Measurements from ENCODE around the gene CLCNKA. TPM values are rescaled to one million over a fixed set of nuclear protein-coding genes. Genes with fewer than 3 reads are reported as not detected.
"Not testable (repeated sequence)": the region's sequence is repeated elsewhere in the genome, so short reads cannot be mapped to it uniquely, and the experiment has no call there.

Gene CLCNKA
- total RNA-seq, 2 experiments from 2014 or later = not detected

DNA sequence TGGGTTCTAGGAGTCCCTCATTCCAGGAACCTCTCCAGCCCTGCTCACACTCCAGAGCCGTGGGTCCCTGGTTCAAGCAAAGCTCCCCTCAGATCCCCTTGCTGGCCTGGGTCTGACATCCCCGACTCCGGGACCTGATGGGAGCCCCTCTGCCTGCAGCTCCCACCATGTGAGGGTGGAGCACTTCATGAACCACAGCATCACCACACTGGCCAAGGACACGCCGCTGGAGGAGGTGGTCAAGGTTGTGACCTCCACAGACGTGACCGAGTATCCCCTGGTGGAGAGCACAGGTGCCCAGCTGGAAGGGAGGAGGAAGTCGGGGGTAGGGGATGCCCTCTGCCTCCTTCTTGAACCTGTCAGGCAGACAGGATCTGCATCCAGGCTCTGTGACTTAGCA lies 9.7 kb downstream of the CLCNKA start:
- DNase-seq (no peak), ATAC-seq (no peak)
- no peak overlapping the region for H3K27ac Mint-ChIP-seq
- ChIA-PET POLR2A (interaction anchor here (0.6 kb wide), 1 partner anchor 198 kb away, joined by 3 read pairs; no protein-coding TSS in a partner anchor), CTCF (no interaction called here)
- peaks cover 12% of the 10 kb centered on the region for H3K27me3 Mint-ChIP-seq
- no peak overlapping the region for H3K4me3 Mint-ChIP-seq
- peaks cover 2% of the 10 kb centered on the region for H3K4me1 Mint-ChIP-seq
- H3K36me3 Mint-ChIP-seq (ENCODE audit: low read depth) = no peaks in the 10 kb centered on the region
- H3K9me3 Mint-ChIP-seq (ENCODE audit: low read depth) = no peaks in the 10 kb centered on the region
- intact Hi-C loops (cut with DNase I, micrococcal nuclease) = no loop called here

DNA sequence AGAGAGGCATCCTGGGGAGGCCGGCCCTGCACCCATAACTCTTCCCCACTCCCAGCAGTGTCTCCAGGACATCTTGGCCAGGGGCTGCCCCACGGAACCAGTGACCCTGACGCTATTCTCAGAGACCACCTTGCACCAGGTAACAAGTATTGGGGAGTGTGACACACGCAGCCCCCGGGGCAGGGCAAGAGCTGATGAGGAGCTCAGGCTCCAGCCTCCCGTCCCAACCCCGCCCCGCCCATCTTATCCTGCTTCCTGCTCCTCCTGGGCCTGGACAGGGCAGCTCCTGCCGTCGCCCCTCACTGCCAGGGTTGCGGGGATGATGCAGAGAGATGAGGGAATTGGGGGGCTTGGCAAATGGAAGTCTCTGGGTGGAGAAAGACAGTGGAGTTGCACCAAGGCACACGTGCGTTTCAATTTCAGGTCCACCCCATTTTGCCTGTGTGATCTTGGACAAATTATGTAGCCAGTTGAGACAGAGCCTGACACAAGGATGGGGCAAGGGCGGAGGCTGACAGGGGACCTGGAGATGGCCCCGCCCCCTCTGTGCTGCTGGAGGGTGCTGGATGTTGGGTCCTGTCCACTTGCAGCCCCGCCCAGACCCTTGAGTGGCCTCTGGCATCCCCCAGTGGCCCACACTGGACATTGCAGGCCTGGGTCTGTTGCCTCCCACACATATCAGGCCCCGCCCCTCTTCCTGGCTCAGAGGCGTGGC lies 10.7 kb downstream of the CLCNKA start:
- peaks cover 12% of the 10 kb centered on the region for H3K27me3 Mint-ChIP-seq
- ChIA-PET CTCF (no interaction called here), POLR2A (no interaction called here)
- ATAC-seq (peak; percentile 95), DNase-seq (peak; percentile 82)
- intact Hi-C loops (cut with DNase I, micrococcal nuclease) = loop anchor here (1.0 to 2.0 kb wide), 5 partner anchors 23 to 240 kb away; no protein-coding TSS in a partner anchor
- no peak overlapping the region for H3K27ac Mint-ChIP-seq
- H3K4me1 Mint-ChIP-seq = peaks cover 2% of the 10 kb centered on the region
- no peak overlapping the region for H3K4me3 Mint-ChIP-seq
- H3K9me3 Mint-ChIP-seq (ENCODE audit: low read depth) = no peaks in the 10 kb centered on the region
- H3K36me3 Mint-ChIP-seq (ENCODE audit: low read depth) = no peaks in the 10 kb centered on the region

GRCh38 chr1:16033103-16033632 lies 11.3 kb downstream of the CLCNKA start:
- H3K4me3 Mint-ChIP-seq; H3K9me3 Mint-ChIP-seq (ENCODE audit: low read depth); DNase-seq; ATAC-seq; H3K27me3 Mint-ChIP-seq; POLR2A ChIA-PET; H3K4me1 Mint-ChIP-seq; CTCF ChIA-PET; H3K27ac Mint-ChIP-seq; H3K36me3 Mint-ChIP-seq (ENCODE audit: low read depth): not testable (repeated sequence)
- intact Hi-C loops (cut with DNase I, micrococcal nuclease) = loop anchor here (1.0 to 2.0 kb wide), 5 partner anchors 24 to 241 kb away; no protein-coding TSS in a partner anchor

DNA sequence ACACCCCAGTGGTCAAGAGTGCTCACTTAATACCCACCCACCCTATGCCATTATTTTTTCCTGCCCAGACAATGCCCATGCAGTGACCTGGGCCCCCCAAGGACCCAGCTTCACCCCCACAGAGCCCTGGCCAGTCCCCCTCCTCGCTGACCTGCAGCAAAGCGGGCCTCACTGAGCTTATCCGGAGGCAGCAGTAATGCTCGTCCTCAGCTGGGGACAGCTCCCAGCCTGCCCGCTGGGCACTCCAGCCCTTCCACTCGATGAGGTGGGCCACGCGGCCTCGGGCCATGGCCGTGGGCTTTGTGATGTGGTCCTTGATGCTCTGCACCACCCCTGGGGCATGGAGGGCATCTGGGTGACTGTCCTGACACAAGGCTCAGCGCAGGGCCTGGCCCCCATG lies 14.6 kb downstream of the CLCNKA start:
- H3K4me3 Mint-ChIP-seq; ATAC-seq; H3K27ac Mint-ChIP-seq; POLR2A ChIA-PET; H3K36me3 Mint-ChIP-seq (ENCODE audit: low read depth); intact Hi-C loops (cut with DNase I, micrococcal nuclease); H3K4me1 Mint-ChIP-seq; H3K27me3 Mint-ChIP-seq; H3K9me3 Mint-ChIP-seq (ENCODE audit: low read depth); DNase-seq: not testable (repeated sequence)
- CTCF ChIA-PET = interaction anchor here (0.6 to 0.7 kb wide), 2 partner anchors 237 to 327 kb away, joined by 3 read pairs; no protein-coding TSS in a partner anchor

GRCh38 chr1:16038620-16038912 lies 16.7 kb downstream of the CLCNKA start:
- Mint-ChIP-seq H3K4me1 (no peaks in the 10 kb centered on the region), H3K9me3 (ENCODE audit: low read depth) (no peaks in the 10 kb centered on the region), H3K4me3 (no peak overlapping the region), H3K27me3 (no peaks in the 10 kb centered on the region), H3K36me3 (ENCODE audit: low read depth) (no peaks in the 10 kb centered on the region), H3K27ac (no peak overlapping the region)
- intact Hi-C loops (cut with DNase I, micrococcal nuclease) = no loop called here
- CTCF ChIA-PET = no interaction called here
- POLR2A ChIA-PET = no interaction called here
- no peak for DNase-seq
- no peak for ATAC-seq

- H3K27me3 Mint-ChIP-seq; intact Hi-C loops (cut with DNase I, micrococcal nuclease); CTCF ChIA-PET; DNase-seq; H3K27ac Mint-ChIP-seq; H3K36me3 Mint-ChIP-seq (ENCODE audit: low read depth); H3K9me3 Mint-ChIP-seq (ENCODE audit: low read depth); H3K4me3 Mint-ChIP-seq; H3K4me1 Mint-ChIP-seq; POLR2A ChIA-PET; ATAC-seq: not testable (repeated sequence)
These were observed 18.0 kb downstream of the CLCNKA start for GRCh38 chr1:16039871-16040270.

DNA sequence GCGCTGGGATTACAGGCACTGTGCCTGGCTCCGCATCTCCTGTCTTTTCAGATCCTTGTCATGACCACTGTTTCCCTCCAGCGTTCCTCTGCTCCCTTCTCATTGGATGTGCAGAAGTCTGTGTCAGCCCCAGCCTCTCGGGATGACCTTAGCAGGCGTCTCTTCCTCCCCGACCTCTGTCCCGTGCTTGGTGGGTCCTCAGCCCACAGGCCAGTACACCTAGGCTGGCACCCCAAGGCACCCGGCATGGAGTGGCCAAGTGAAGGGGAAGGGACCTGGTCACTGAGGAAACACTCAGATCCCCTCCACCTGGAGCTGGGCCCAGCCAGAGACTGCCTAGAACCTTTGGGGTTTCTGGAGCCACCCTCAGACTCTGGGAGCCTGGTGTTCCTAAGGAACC lies 19.4 kb downstream of the CLCNKA start:
- ChIA-PET POLR2A (no interaction called here), CTCF (interaction anchor here (0.7 kb wide), 1 partner anchor 251 kb away, joined by 3 read pairs; no protein-coding TSS in a partner anchor)
- Mint-ChIP-seq H3K27me3 (no peaks in the 10 kb centered on the region), H3K4me1 (no peaks in the 10 kb centered on the region), H3K36me3 (ENCODE audit: low read depth) (no peaks in the 10 kb centered on the region), H3K27ac (no peak overlapping the region), H3K4me3 (no peak overlapping the region), H3K9me3 (ENCODE audit: low read depth) (no peaks in the 10 kb centered on the region)
- DNase-seq (no peak), ATAC-seq (no peak)
- intact Hi-C loops (cut with DNase I, micrococcal nuclease) = loop anchor here in 1 of 2 experiments (1.0 kb wide), 1 partner anchor 21 kb away; no protein-coding TSS in a partner anchor

- CTCF ChIA-PET = interaction anchor here (0.7 kb wide), 1 partner anchor 251 kb away, joined by 3 read pairs; no protein-coding TSS in a partner anchor
- intact Hi-C loops (cut with DNase I, micrococcal nuclease) = no loop called here
- POLR2A ChIA-PET = no interaction called here
- H3K9me3 Mint-ChIP-seq (ENCODE audit: low read depth) = no peaks in the 10 kb centered on the region
- no peaks in the 10 kb centered on the region for H3K36me3 Mint-ChIP-seq (ENCODE audit: low read depth)
- H3K27ac Mint-ChIP-seq = no peak overlapping the region
- ATAC-seq = no peak
- H3K4me1 Mint-ChIP-seq = no peaks in the 10 kb centered on the region
- H3K4me3 Mint-ChIP-seq = no peak overlapping the region
- no peaks in the 10 kb centered on the region for H3K27me3 Mint-ChIP-seq
- DNase-seq = no peak
These were observed 20.3 kb downstream of the CLCNKA start for GRCh38 chr1:16042096-16042495.

- H3K4me3 Mint-ChIP-seq; H3K36me3 Mint-ChIP-seq (ENCODE audit: low read depth); H3K27me3 Mint-ChIP-seq; H3K4me1 Mint-ChIP-seq; intact Hi-C loops (cut with DNase I, micrococcal nuclease); DNase-seq; ATAC-seq; H3K27ac Mint-ChIP-seq; POLR2A ChIA-PET; CTCF ChIA-PET; H3K9me3 Mint-ChIP-seq (ENCODE audit: low read depth): not testable (repeated sequence)
These were observed 20.8 kb downstream of the CLCNKA start for GRCh38 chr1:16042654-16043053.

- peaks cover 5% of the 10 kb centered on the region for H3K27me3 Mint-ChIP-seq
- no peak within 1 kb of the TSS for H3K27ac Mint-ChIP-seq
- intact Hi-C loops (cut with DNase I, micrococcal nuclease) = no loop called here
- no peaks in the 10 kb centered on the region for H3K4me1 Mint-ChIP-seq
- ATAC-seq (no peak), DNase-seq (no peak)
- no peak within 1 kb of the TSS for H3K4me3 Mint-ChIP-seq
- POLR2A ChIA-PET = no interaction called here
- H3K36me3 Mint-ChIP-seq (ENCODE audit: low read depth) = no peaks in the 10 kb centered on the region
- CTCF ChIA-PET = no interaction called here
- no peaks in the 10 kb centered on the region for H3K9me3 Mint-ChIP-seq (ENCODE audit: low read depth)
These were observed 21.7 kb downstream of the CLCNKA start, which contains the start of gene CLCNKB for GRCh38 chr1:16043521-16043920. CLCNKB (plus strand) TSS chr1:16043782; CDS start chr1:16044493, 711 bp downstream.

DNA sequence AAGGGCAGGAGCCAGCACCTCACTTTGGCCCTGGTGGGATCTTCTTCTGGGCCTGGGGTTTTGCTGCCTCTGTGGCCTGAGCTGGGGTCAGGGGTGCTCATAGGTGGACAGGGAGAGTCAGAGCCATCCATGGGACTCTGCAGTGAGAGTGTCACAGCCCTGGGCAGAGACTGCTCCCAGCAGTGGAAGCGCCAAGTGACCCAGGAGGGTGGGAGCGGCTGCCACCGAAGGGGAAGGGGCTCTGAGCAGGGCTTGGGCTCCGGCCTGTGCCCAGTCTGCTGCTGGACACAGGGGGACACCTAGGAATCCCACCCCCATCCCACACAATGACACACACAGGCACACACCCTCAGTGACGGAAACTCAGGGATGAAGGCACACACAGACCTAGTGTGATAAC lies 22.1 kb downstream of the CLCNKA start:
- H3K4me1 Mint-ChIP-seq = no peaks in the 10 kb centered on the region
- intact Hi-C loops (cut with DNase I, micrococcal nuclease) = no loop called here
- no peak for DNase-seq
- no peak overlapping the region for H3K27ac Mint-ChIP-seq
- ChIA-PET POLR2A (no interaction called here), CTCF (no interaction called here)
- no peak overlapping the region for H3K4me3 Mint-ChIP-seq
- ATAC-seq = no peak
- H3K36me3 Mint-ChIP-seq (ENCODE audit: low read depth) = no peaks in the 10 kb centered on the region
- H3K9me3 Mint-ChIP-seq (ENCODE audit: low read depth) = no peaks in the 10 kb centered on the region
- peaks cover 5% of the 10 kb centered on the region for H3K27me3 Mint-ChIP-seq

- intact Hi-C loops (cut with DNase I, micrococcal nuclease) = no loop called here
- ATAC-seq (no peak), DNase-seq (no peak)
- no peak overlapping the region for H3K27ac Mint-ChIP-seq
- H3K4me1 Mint-ChIP-seq = peaks cover 1% of the 10 kb centered on the region
- POLR2A ChIA-PET = no interaction called here
- H3K4me3 Mint-ChIP-seq = no peak overlapping the region
- no peaks in the 10 kb centered on the region for H3K9me3 Mint-ChIP-seq (ENCODE audit: low read depth)
- CTCF ChIA-PET = interaction anchor here (0.8 kb wide), 1 partner anchor 323 kb away, joined by 3 read pairs; no protein-coding TSS in a partner anchor
- H3K36me3 Mint-ChIP-seq (ENCODE audit: low read depth) = no peaks in the 10 kb centered on the region
- H3K27me3 Mint-ChIP-seq = peaks cover 10% of the 10 kb centered on the region
These were observed 25.0 kb downstream of the CLCNKA start for GRCh38 chr1:16046842-16047241.

Measured in activated CD4-positive, alpha-beta T cell treated with anti-CD3 and anti-CD28 coated beads for 36 hours (primary cell).